GM12878 (cell line): ENCODE measurements around the gene TRIM71.

ENCODE experiments used
- ATF3 ChIP-seq: IDR thresholded peaks from 2 replicates; pipeline ENCODE4 v1.6.1; 2011; ENCODE audit warnings: low read depth, mild to moderate bottlenecking, low read length, moderate library complexity, borderline replicate concordance; ENCODE audit errors: extremely low read depth
- ESRRA ChIP-seq: IDR thresholded peaks from 2 replicates; pipeline ENCODE4 v1.6.1; 2012; ENCODE audit warnings: mild to moderate bottlenecking, low read length, improper control_type of control experiment
- EZH2 ChIP-seq: IDR thresholded peaks from 2 replicates; pipeline ENCODE4 v1.6.1; 2012; ENCODE audit warnings: low read depth, mild to moderate bottlenecking, control low read depth, inconsistent platforms, low read length, borderline replicate concordance; ENCODE audit not compliant: control insufficient read depth
- FOS ChIP-seq: IDR thresholded peaks from 3 replicates; pipeline ENCODE4 v1.6.1; 2011; ENCODE audit warnings: borderline replicate concordance; ENCODE audit not compliant: insufficient read length; ENCODE audit errors: extremely low read depth
- FOXM1 ChIP-seq: IDR thresholded peaks from 2 replicates; pipeline ENCODE4 v1.6.1; 2012; ENCODE audit warnings: low read depth, mild to moderate bottlenecking, inconsistent platforms, low read length, moderate library complexity
- JUND ChIP-seq: IDR thresholded peaks from 2 replicates; pipeline ENCODE4 v1.6.1; 2012; ENCODE audit warnings: low read depth, mild to moderate bottlenecking, low read length, improper control_type of control experiment, moderate library complexity
- POLR2AphosphoS5 ChIP-seq: IDR thresholded peaks from 2 replicates; pipeline ENCODE4 v1.6.1; 2011; ENCODE audit warnings: mild to moderate bottlenecking, low read length, inconsistent platforms
- RAD21 ChIP-seq: IDR thresholded peaks from 2 replicates; pipeline ENCODE4 v1.6.1; 2011; ENCODE audit warnings: mild to moderate bottlenecking, low read depth, low read length, moderate library complexity; ENCODE audit not compliant: insufficient read depth
- SRF ChIP-seq, 2 experiments: IDR thresholded peaks; 2 replicates each; pipeline ENCODE4 v1.6.1; 2011; ENCODE audit warnings: low read depth in 2 of 2, low read length in 2 of 2, mild to moderate bottlenecking in 1 of 2, moderate library complexity in 1 of 2
- TCF7 ChIP-seq: IDR thresholded peaks from 2 replicates; pipeline ENCODE4 v1.6.1; 2014; ENCODE audit warnings: antibody characterized with exemption, borderline replicate concordance
- USF2 ChIP-seq: IDR thresholded peaks from 2 replicates; pipeline ENCODE4 v1.6.1; 2011; ENCODE audit warnings: low read depth, low read length, improper control_type of control experiment, borderline replicate concordance
- TF ChIP-seq, protein P1 (sequence below): fragments of 150-350 bp; IDR thresholded peaks from 2 replicates; pipeline ENCODE4 v1.6.1; 2014; ENCODE audit warnings: mild to moderate bottlenecking, low read depth, low read length
- TF ChIP-seq, protein P2 (sequence below), 3 experiments: IDR thresholded peaks in 2 of 3; conservative IDR thresholded peaks in 1 of 3; 2 replicates each; pipeline ENCODE4 v1.5.1; 2011; ENCODE audit warnings: low read depth in 3 of 3, low read length in 3 of 3, mild to moderate bottlenecking in 3 of 3, control low read depth in 2 of 3, moderate library complexity in 2 of 3, inconsistent platforms in 1 of 3, mixed read lengths in 1 of 3; ENCODE audit not compliant: control insufficient read depth in 2 of 3, insufficient read depth in 1 of 3; ENCODE audit errors: extremely low read depth in 1 of 3

DNA sequence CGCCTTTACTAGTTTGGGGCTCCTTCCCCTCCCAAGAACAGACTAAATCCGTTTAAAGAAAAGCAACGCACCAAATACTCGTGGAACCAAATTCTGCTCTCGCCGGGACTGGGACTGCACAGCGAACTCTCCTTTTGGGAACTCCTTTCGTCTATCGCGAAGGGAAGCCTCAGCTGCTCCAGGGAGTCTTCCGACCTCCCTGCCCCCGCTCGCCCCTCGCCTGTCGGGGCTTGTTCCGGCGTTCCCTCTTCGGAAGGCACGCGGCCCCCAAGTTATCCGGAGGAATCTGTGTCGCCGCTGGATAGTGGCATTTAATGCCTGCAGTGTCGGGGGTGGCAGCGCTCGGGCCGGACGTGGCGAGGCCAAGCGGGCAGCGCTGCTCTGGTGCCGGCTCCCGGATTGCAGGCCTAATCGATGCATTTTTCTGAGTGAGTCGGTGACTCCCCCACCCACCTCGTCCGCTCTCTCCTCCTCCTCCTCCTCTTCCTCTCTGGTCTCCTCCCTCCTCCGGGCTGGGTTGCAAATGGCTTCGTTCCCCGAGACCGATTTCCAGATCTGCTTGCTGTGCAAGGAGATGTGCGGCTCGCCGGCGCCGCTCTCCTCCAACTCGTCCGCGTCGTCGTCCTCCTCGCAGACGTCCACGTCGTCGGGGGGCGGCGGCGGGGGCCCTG is at the start of gene TRIM71:
- TF ChIP-seq JUND, result no peak
- no peak for TF ChIP-seq FOS
- no peak for TF ChIP-seq ATF3
- no peak for TF ChIP-seq RAD21
- TF ChIP-seq USF2, result no peak
- no peak for TF ChIP-seq FOXM1
- no peak for TF ChIP-seq SRF (IDR thresholded peaks at IDR 0.05; ENCODE audit: low read depth in 2 of 2, low read length in 2 of 2)
- no peak for TF ChIP-seq ESRRA
- TF ChIP-seq, protein P1, sequence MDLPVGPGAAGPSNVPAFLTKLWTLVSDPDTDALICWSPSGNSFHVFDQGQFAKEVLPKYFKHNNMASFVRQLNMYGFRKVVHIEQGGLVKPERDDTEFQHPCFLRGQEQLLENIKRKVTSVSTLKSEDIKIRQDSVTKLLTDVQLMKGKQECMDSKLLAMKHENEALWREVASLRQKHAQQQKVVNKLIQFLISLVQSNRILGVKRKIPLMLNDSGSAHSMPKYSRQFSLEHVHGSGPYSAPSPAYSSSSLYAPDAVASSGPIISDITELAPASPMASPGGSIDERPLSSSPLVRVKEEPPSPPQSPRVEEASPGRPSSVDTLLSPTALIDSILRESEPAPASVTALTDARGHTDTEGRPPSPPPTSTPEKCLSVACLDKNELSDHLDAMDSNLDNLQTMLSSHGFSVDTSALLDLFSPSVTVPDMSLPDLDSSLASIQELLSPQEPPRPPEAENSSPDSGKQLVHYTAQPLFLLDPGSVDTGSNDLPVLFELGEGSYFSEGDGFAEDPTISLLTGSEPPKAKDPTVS, result no peak
- TF ChIP-seq TCF7, result no peak
- TF ChIP-seq EZH2, result no peak
- TF ChIP-seq POLR2AphosphoS5, result no peak
- TF ChIP-seq, protein P2, sequence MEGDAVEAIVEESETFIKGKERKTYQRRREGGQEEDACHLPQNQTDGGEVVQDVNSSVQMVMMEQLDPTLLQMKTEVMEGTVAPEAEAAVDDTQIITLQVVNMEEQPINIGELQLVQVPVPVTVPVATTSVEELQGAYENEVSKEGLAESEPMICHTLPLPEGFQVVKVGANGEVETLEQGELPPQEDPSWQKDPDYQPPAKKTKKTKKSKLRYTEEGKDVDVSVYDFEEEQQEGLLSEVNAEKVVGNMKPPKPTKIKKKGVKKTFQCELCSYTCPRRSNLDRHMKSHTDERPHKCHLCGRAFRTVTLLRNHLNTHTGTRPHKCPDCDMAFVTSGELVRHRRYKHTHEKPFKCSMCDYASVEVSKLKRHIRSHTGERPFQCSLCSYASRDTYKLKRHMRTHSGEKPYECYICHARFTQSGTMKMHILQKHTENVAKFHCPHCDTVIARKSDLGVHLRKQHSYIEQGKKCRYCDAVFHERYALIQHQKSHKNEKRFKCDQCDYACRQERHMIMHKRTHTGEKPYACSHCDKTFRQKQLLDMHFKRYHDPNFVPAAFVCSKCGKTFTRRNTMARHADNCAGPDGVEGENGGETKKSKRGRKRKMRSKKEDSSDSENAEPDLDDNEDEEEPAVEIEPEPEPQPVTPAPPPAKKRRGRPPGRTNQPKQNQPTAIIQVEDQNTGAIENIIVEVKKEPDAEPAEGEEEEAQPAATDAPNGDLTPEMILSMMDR (IDR thresholded peaks at IDR 0.05 in 2 of 3, conservative IDR thresholded peaks at IDR 0.05 in 1 of 3; ENCODE audit: control insufficient read depth in 2 of 3, extremely low read depth in 1 of 3, insufficient read depth in 1 of 3, low read depth in 3 of 3, low read length in 3 of 3), result no peak
